ACHN (cell line): ENCODE measurements around the gene KLK15.

Source experiments
- DNase-seq: peaks from one replicate; pipeline ENCODE4 v3.0.0-alpha.2; 2015
- in situ Hi-C: cut with HindIII; loops from 2 replicates; pipeline ENCODE4 v1.10.0; 2017; ENCODE audit warnings: low sequenced_read_pairs, low pct_ligation_motif_present, low pct_unique_long_range_greater_than_20kb

Gene KLK15

GRCh38 chr19:50803633-50804419, 29.5 kb downstream of the KLK15 start:
- in situ Hi-C loops, result no loop called here
- no peak for DNase-seq

- no peak for DNase-seq
Measured at GRCh38 chr19:50801107-50801506, 32.3 kb downstream of the KLK15 start.

GRCh38 chr19:50799547-50799851, 33.9 kb downstream of the KLK15 start:
- DNase-seq, result no peak
- in situ Hi-C loops, result no loop called here

More at GRCh38 chr19:50801107-50801506, 32.3 kb downstream of the KLK15 start:
- in situ Hi-C loops, result no loop called here

GRCh38 chr19:50798659-50799546, 34.5 kb downstream of the KLK15 start:
- in situ Hi-C loops, result no loop called here
- no peak for DNase-seq

GRCh38 chr19:50797781-50798658, 35.4 kb downstream of the KLK15 start:
- no peak for DNase-seq
- in situ Hi-C loops, result no loop called here

GRCh38 chr19:50797429-50797780, 36.0 kb downstream of the KLK15 start:
- no peak for DNase-seq
- in situ Hi-C loops, result no loop called here

- no peak for DNase-seq
- in situ Hi-C loops, result no loop called here
Measured at GRCh38 chr19:50796634-50797428, 36.5 kb downstream of the KLK15 start.

- DNase-seq, result no peak
- in situ Hi-C loops, result no loop called here
Measured at GRCh38 chr19:50796128-50796633, 37.2 kb downstream of the KLK15 start.

GRCh38 chr19:50795664-50796073, 37.7 kb downstream of the KLK15 start:
- no peak for DNase-seq
- in situ Hi-C loops, result no loop called here

GRCh38 chr19:50794876-50795663, 38.3 kb downstream of the KLK15 start:
- no peak for DNase-seq
- in situ Hi-C loops, result no loop called here

GRCh38 chr19:50794074-50794875, 39.1 kb downstream of the KLK15 start:
- no peak for DNase-seq
- in situ Hi-C loops, result no loop called here

GRCh38 chr19:50793558-50794065, 39.8 kb downstream of the KLK15 start:
- in situ Hi-C loops, result no loop called here
- no peak for DNase-seq

- no peak for DNase-seq
- in situ Hi-C loops, result no loop called here
Measured at GRCh38 chr19:50792272-50793250, 40.8 kb downstream of the KLK15 start.

- DNase-seq, result no peak
- in situ Hi-C loops, result no loop called here
Measured at GRCh38 chr19:50791594-50792271, 41.6 kb downstream of the KLK15 start.

GRCh38 chr19:50790922-50791467, 42.4 kb downstream of the KLK15 start:
- DNase-seq, result no peak
- in situ Hi-C loops, result no loop called here
